GM03348 (cell line): ENCODE results near the gene NT5C.
A peak's percentile ranks its signal among the peaks of the same experiment; 100 is the strongest.
"Not testable (repeated sequence)": the region's sequence is repeated elsewhere in the genome, so short reads cannot be mapped to it uniquely, and the experiment has no call there.

ENCODE experiments used
- DNase-seq: peaks from one replicate; pipeline ENCODE4 v3.0.0; 2012; ENCODE audit warnings: low spot score

NT5C gene

GRCh38 chr17:75144816-75145512 is 13.4 kb upstream of the NT5C start:
- DNase-seq = no peak

DNA sequence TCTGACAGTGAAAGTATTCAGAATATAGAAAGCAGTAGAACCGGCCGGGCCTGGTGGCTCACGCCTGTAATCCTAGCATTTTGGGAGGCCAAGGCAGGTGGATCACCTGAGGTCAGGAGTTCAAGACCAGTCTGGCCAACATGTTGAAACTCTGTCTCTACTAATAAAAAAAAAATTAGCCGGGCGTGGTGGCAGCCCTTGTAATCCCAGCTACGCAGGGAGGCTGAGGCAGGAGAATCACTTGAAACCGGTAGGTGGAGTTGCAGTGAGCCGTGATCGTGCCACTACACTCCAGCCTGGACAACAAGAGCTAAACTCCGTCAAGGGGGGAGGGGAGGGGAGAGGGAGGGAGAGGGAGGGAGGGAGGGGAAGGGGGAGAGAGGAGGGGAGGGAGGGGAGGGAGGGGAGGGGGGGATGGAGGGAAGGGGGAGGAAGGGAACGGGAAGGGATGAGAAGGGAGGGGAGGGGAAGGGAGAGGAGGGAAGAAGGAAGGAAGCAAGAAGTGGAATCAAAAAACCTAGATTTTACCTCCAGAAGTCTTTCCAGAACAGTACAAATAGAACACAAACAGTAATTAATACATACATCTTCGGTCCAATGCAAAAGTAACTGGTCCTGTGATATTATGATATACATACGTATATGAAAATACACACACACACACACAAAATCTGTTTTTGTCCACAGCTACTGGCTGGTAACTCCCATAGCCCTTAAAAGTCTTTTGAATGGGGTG is 10.9 kb upstream of the NT5C start:
- no peak for DNase-seq

- no peak for DNase-seq
These were observed 7.0 kb upstream of the NT5C start for GRCh38 chr17:75138519-75138918.

GRCh38 chr17:75137762-75138161 is 6.2 kb upstream of the NT5C start:
- not testable (repeated sequence) for DNase-seq

GRCh38 chr17:75135946-75136345 is 4.4 kb upstream of the NT5C start:
- no peak for DNase-seq

- DNase-seq = no peak
These were observed 3.9 kb upstream of the NT5C start for GRCh38 chr17:75135452-75135851.

DNA sequence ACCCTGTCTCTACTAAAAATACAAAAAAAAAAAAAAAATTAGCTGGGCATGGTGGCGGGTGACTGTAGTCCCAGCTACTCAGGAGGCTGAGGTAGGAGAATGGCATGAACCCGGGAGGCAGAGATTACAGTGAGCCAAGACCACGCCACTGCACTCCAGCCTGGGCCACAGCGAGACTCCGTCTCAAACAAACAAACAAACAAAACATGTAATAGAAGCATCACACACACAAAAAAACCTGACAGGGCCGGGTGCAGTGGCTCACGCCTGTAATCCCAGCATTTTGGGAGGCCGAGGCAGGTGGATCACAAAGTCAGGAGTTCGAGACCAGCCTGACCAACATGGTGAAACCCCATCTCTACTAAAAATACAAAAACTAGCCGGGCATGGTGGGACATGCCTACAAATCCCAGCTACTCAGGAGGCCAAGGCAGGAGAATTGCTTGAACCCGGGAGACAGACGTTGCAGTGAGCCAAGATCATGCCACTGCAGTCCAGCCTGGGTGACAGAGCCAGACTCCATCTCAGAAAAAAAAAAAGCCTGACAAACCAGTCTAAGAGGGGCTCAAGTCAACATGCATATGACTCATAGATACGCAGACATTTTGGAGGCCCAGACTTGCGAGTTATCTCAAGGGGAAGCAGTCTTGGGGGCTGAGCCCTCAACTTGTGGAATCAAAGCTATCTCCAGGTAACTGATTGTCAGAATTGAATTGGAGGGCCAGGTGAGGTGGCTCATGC is 2.2 kb upstream of the NT5C start:
- not testable (repeated sequence) for DNase-seq

GRCh38 chr17:75133001-75133400 is 1.5 kb upstream of the NT5C start:
- DNase-seq = no peak

- DNase-seq = not testable (repeated sequence)
These were observed 767 bp upstream of the NT5C start for GRCh38 chr17:75132018-75133000.

- peak; percentile 60 for DNase-seq
These were observed 787 bp downstream of the NT5C start for GRCh38 chr17:75130632-75131277.

DNA sequence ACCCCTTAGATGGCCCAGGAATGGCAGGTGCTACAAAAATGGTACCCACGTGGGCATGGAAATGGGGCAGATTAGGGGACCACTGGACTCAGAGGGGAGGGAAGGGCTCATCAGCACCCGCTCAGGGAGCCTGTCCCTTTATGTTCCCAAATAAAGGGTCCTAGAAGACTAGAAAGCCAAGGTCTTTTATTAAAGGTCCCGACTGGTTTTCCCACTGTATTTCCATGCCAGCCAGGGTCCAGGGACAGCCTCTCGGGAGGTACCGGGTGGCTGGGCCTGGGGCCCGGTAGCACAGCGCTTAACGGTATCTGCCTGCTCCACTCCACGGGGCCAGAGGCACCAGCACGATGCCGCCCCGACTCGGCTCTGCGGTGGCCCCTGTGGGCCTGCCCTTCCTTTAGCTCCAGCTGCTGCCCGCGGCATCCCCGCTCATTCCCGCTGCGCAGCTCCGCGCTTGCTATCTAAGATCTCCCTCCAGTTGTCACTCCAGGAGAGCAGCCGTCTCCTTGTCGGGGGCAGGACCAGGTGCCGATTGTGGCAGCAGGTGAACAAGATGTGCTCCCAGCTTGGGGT is 1.4 kb downstream of the NT5C start:
- no peak for DNase-seq

- DNase-seq = no peak
These were observed 2.0 kb downstream of the NT5C start for GRCh38 chr17:75129576-75129975.

GRCh38 chr17:75128694-75129505 is 2.6 kb downstream of the NT5C start:
- DNase-seq = no peak

DNA sequence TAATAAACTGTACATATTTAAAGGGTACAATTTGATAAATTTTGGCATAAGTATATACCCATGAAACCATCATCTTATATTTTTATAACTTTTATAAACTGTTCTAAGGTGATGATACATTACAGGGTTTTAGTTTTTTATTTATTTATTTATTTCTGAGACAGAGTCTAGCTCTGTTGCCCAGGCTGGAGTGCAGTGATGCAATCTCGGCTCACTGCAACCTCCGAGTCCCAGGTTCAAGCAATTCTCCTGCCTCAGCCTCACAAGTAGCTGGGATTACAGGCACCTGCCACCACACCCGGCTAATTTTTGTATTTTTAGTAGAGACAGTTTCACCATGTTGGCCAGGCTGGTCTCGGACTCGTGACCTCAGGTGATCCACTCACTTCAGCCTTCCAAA is 3.6 kb downstream of the NT5C start:
- DNase-seq = not testable (repeated sequence)

DNA sequence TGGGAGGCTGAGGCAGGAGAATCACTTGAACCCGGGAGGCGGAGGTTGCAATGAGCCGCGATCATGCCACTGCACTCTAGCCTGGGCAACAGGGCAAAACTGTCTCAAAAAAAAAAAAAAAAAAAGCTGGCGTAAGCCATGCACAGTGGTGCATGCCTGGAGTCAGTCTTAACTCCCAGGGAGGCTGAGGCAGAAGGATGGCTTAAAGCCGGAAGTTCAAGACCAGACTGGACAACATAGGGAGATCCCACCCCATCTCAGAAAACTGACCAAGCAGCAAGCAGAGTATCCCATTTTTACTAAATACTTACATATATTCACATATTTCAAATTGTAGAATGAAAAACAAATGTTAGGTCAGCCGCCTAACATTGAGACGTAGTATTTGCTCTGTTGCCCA is 4.6 kb downstream of the NT5C start:
- DNase-seq = no peak

GRCh38 chr17:75125984-75126383 is 5.6 kb downstream of the NT5C start:
- no peak for DNase-seq

GRCh38 chr17:75124819-75125162 is 6.8 kb downstream of the NT5C start:
- no peak for DNase-seq

GRCh38 chr17:75124041-75124818 is 7.3 kb downstream of the NT5C start:
- DNase-seq = no peak

GRCh38 chr17:75118307-75118706 is 13.2 kb downstream of the NT5C start:
- DNase-seq = no peak
